Myocyte (in vitro differentiated cells): ENCODE measurements around the gene RHBDL1. TPM values are rescaled to one million over a fixed set of nuclear protein-coding genes. Genes with fewer than 3 reads are reported as not detected.

ENCODE experiments used
- DNase-seq: peaks from one replicate; pipeline ENCODE4 v3.0.0-alpha.2; 2012; ENCODE audit warnings: low read depth
- total RNA-seq: library from RNA; depleted of rRNA; stranded (reverse); fragments of >200 nt; gene quantifications from 2 replicates; pipeline ENCODE4 v1.2.3, GENCODE V29; 2014

RHBDL1 gene
- total RNA-seq, 1 donor from 2014 or later = 1.5 TPM

GRCh38 chr16:717450-718245, 42.2 kb downstream of the RHBDL1 start:
- no peak for DNase-seq

DNA sequence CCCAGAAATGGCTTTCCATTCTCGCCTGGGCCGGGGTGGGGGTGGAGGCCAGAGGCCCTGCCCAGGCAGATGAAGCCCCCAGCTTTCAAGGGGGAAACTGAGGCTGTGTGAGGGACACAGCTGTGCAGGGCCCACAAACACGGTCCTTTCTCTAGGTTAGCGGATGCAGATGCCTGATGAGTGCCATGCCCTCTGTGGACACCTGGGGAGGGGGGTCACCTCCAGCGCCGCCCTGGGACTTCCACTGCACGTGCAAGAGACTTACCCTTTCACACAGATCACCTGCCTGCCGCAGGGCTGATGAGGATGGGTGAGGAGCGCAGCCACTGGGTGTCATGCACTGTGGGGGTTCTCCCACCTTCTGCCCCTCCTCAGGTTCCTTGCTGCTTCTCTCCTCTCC, 42.9 kb downstream of the RHBDL1 start:
- DNase-seq = no peak

DNA sequence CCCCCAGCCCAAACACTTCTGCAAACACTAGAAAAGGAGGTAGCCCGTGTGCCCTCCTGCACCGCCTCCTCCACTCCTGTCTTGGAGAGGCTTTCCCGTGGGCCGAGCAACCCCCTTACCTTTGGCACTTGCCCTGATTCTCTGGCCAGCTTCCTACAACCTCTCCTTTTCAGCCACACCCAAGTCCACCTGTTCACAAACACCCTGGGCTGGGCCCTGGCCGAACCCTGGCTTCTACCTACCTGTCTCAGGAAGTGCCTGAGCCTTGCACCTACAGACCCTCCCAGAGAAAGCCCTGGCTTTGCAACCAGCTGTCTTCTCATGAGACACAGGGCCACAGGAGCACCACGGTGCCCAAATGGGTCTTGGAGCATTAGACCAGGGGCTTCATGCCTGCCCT, 43.5 kb downstream of the RHBDL1 start:
- DNase-seq = no peak

DNA sequence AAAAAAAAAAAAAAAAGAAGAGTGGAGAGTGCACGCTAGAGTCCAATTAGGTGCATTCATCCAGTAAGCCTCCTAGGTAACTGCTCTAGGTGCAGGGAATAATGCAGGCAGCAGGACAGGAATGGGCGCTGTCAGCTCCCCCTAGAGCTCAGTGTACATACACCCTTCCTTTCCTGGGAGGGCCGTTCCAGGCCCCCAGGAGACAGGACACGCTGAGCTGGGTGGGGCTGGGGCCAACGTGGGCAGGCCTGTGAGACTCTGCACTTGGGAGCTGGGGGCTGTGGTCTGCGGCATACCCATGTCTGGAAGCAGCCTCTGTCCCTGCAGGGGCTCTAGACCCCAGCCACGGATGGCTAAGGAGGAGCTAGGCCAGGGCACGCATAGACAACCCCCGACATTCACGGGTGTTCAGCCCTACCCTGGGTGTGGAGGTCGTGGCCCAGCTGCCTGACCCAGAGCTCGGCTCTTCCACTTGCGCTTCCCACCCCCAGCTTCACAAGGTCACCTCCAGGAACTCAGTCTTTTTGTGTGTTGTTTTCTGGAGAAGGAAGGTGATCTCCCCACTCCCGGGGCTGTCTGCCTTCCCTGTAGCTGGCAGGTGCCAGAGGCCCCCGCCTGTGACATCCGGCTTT, 44.5 kb downstream of the RHBDL1 start:
- peak; percentile 40 for DNase-seq

GRCh38 chr16:720447-720989, 45.0 kb downstream of the RHBDL1 start:
- peak; percentile 87 for DNase-seq

DNA sequence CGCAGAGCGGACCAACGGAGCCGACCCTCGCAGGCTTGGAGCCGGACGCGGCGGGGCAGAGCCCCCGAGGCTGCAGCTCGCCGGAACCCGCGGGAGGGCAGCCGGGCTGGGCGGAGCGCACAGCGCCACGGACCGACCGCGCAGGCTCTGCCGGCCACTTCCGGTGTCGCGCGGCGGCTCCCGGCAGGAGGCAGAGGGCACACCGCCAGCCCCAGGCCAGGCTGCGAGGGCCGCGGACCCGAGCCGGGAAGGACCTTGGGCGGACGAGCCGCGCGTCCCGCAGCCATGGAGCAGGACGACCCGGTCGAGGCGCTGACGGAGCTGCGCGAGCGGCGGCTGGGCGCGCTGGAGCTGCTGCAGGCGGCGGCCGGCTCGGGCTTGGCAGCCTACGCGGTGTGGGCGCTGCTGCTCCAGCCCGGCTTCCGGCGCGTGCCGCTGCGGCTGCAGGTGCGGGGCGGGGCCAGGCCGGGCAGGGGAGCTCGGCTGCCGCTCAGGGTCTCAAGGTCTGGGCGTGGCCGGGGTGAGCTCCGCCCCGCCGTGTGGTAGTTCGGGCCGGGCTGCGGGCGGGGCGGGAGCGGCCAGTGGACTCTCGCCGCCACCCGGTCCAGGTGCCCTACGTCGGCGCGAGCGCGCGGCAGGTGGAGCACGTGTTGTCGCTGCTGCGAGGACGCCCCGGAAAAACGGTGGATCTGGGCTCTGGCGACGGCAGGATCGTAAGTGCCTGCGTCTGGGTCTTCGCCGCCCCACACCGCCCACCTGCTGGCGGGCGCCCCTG, 45.7 kb downstream of the RHBDL1 start, which contains the start of gene ANTKMT:
Gene ANTKMT (plus strand): TSS at position 157 of the 775 bp plus-strand sequence. CDS start 129 bp downstream, at position 286.
- peak; percentile 79 for DNase-seq

DNA sequence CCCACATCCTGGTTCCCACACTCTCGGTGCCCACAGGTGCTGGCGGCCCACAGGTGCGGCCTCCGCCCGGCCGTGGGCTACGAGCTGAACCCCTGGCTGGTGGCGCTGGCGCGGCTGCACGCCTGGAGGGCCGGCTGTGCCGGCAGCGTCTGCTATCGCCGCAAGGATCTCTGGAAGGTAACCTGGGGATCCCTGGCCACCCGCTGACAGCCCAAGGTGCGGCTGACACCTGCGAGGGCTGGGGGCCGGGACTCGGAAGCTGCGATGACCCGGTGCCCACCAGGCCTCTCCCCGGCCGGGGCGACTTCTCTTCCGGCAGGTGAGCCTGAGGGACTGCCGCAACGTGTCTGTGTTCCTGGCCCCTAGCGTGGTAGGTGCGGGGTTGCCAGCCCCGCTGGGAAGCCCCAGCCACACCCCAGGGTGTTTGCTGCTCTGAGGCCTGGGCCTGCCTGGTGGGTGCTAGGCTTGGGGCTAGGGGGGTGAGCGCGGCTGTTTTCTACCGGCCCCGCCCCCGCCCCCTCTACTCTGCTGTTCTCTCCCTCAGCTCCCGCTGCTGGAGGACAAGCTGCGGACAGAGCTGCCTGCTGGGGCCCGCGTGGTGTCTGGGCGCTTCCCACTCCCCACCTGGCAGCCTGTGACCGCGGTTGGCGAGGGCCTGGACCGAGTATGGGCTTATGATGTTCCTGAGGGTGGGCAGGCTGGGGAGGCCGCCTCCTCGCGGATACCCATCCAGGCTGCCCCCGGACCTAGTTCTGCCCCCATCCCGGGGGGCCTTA, 46.5 kb downstream of the RHBDL1 start:
- no peak for DNase-seq

- DNase-seq = no peak
Measured at GRCh38 chr16:722835-723633, 47.6 kb downstream of the RHBDL1 start.

DNA sequence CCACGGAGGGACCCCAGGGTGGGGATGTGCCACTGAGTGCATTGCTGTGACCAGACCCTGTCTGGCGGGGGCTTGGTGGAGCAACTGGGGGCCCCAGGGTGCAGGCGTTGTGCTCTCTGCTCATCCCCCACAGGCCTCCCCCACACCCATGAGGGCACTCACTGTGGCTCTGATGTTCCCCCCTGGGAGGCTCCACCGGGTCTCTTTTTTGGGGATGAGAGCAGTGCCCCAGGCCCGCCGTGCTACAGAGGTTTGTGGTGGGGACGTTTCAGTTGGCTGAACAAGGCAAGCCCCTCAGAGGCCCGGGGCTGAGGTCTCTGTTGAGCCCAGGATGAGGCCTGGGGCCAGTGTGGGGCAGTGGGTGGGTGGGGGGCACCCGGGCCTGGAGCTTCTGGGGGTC, 48.2 kb downstream of the RHBDL1 start:
- no peak for DNase-seq

GRCh38 chr16:724188-725040, 48.9 kb downstream of the RHBDL1 start:
- DNase-seq = peak; percentile 69

GRCh38 chr16:725041-725376, 49.5 kb downstream of the RHBDL1 start:
- DNase-seq = no peak

DNA sequence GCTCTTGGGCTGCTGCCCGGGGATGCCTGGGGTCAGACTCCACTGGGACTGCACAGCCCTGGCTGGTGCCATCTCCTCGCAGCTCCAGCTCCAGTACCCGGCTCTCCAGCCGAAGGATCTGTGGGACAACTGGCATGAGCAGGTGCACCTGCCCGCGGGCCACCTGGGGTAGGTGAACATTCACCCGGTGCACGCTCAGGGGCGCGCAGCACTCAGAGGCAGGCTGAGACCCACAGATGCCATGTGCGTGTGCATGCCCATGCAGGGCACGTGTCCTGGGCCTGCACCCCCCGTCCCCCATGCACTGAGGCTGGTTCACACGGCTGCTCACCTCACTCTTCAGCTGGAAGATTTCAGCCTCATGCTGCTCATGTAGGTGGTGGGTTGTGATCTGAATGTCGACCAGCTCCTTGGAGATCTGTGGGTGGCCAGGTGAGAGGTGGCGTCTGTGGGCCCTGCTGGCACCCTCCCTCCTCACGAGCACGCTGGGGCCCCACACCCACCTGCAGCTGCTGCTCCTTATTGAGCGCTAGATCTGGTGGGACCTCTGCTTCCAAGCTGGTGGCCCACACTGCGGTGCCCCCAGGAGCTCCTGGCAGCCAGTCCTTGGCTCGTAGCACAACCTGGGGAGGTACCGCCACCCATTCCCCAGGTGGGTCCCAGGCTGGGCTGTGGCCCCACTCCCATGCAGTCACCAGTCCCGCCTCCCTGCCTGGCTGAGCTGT, 50.2 kb downstream of the RHBDL1 start:
- DNase-seq = no peak

- no peak for DNase-seq
Measured at GRCh38 chr16:726188-726437, 50.6 kb downstream of the RHBDL1 start.

DNA sequence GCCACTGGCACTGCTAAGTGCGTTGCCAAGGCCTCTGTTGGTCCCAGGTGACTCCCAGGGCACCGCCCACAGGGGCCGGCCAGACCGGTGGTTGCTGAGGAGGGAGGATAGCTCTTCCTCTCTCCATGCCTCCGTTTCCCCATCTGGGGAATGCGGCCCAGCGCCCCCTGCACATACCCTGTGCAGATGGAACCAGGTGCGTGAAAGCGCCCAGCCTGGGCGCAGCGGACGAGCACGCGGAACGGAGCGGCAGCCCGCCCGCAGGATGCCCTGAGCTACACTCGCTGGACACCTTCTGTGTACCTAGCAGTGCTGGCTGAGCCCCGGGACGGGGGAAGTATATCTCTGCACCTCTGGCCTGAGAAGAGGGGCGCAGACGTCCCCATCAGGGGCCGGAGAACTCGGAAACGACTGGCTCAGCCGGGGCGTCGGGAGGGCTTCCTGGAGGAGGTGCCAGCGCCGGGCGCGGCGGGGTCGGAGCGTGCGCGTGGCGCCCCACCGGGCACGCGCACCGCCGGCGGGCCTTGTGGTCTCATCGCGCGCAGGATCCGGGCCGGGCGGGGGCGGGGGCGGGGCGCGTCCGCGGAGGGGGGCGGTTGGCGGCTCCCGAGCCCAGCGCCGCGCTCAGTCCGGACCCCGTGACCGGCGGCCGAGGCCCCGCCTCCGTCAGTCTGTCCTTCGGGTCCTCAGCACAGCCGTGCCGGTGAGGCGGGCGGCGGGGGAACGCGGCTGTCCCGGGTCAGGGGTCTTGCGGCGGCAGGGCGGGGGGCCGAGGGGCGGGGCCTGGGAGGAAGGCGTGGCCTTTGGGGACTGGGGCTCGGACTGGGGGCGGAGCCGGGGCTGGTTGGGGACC, 51.2 kb downstream of the RHBDL1 start, which contains the start of the genes CCDC78 and HAGHL:
Gene CCDC78 (minus strand): TSS at position 6 of the 853 bp plus-strand sequence. CDS start 76 bp downstream, outside the sequence.
Gene HAGHL (plus strand): TSS at position 669 of the 853 bp plus-strand sequence. CDS start 404 bp downstream, outside the sequence.
- peak; percentile 67 for DNase-seq

DNA sequence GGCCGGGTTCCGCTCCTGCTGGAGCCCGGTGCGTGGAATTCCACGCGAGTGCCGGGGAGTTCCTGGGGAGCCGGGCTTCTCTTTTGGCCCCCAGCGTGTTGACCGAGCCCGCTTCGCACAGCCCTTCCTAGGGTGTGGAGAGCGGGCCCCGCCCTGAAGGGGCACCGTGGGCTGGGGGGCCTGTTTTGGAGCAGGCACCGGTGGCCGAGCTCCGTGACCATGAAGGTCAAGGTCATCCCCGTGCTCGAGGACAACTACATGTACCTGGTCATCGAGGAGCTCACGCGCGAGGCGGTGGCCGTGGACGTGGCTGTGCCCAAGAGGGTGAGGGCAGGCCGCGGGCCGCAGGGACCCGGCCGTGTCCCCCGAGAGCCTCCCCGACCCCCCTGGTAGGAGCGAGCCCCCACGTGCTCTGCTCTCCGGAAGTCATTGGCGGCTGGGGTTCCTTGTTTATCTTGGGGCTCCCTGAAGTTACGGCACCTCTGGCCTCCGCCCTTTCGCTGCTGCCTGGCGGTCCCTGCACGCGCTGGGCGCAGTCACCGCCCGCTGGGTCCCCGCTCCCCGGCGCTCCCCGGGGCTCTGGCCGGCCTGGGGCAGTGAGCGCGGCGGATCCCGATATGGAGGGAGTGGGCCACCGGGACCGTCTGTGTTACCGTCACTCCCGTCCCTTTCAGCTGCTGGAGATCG, 52.0 kb downstream of the RHBDL1 start:
- DNase-seq = no peak
